GM23338 (cell line): ENCODE data around the gene CDHR5. TPM values are rescaled to one million over a fixed set of nuclear protein-coding genes. Genes with fewer than 3 reads are reported as not detected.

Source experiments
- ATAC-seq: fragments of 200-7000 bp; cut with Tn5 transposase; 3 replicates; pipeline ENCODE4 v1.9.1; 2020
- DNase-seq: peaks from one replicate; pipeline ENCODE4 v3.0.0-alpha.2; 2015; ENCODE audit warnings: low spot score
- H2AFZ ChIP-seq: fragments of 200-600 bp; sonication (generic); 2 replicates; pipeline ENCODE4 v1.8.0; 2016; ENCODE audit warnings: antibody characterized with exemption, mild to moderate bottlenecking, moderate library complexity
- H3F3A ChIP-seq: fragments of 200-600 bp; sonication (generic); replicated peaks from 2 replicates; pipeline ENCODE4 v1.8.0; 2017; ENCODE audit warnings: antibody characterized with exemption, mixed run types, low read depth
- H3K27ac ChIP-seq: fragments of 200-600 bp; sonication (generic); 2 replicates; pipeline ENCODE4 v1.6.1; 2016; ENCODE audit warnings: low read depth
- H3K27me3 ChIP-seq: fragments of 200-600 bp; sonication (generic); 2 replicates; pipeline ENCODE4 v1.8.0; 2016; ENCODE audit warnings: mild to moderate bottlenecking, mixed run types, moderate library complexity; ENCODE audit not compliant: insufficient read depth
- H3K36me3 ChIP-seq: fragments of 200-600 bp; sonication (generic); 2 replicates; pipeline ENCODE4 v1.8.0; 2016; ENCODE audit warnings: mild to moderate bottlenecking; ENCODE audit not compliant: insufficient read depth
- H3K4me1 ChIP-seq: fragments of 200-600 bp; sonication (generic); 2 replicates; pipeline ENCODE4 v1.8.0; 2016; ENCODE audit warnings: mild to moderate bottlenecking, moderate library complexity; ENCODE audit not compliant: insufficient read depth
- H3K4me2 ChIP-seq: fragments of 200-600 bp; sonication (generic); 2 replicates; pipeline ENCODE4 v1.7.1; 2017; ENCODE audit warnings: mixed run types
- H3K4me3 ChIP-seq: fragments of 200-600 bp; sonication (generic); 2 replicates; pipeline ENCODE4 v1.6.1; 2016; ENCODE audit warnings: mixed run types
- H3K79me2 ChIP-seq: fragments of 200-600 bp; sonication (generic); replicated peaks from 2 replicates; pipeline ENCODE4 v1.8.0; 2017; ENCODE audit warnings: mild to moderate bottlenecking; ENCODE audit not compliant: insufficient read depth
- H3K9me2 ChIP-seq: fragments of 200-600 bp; sonication (generic); 2 replicates; pipeline ENCODE4 v1.8.0; 2017; ENCODE audit not compliant: insufficient read depth
- H4K20me1 ChIP-seq: fragments of 200-600 bp; sonication (generic); replicated peaks from 2 replicates; pipeline ENCODE4 v1.8.0; 2017; ENCODE audit warnings: mild to moderate bottlenecking; ENCODE audit not compliant: insufficient read depth
- H3K27ac Mint-ChIP-seq: 2 replicates; pipeline ENCODE4 v1.8.0; 2020; ENCODE audit warnings: inconsistent platforms, mild to moderate bottlenecking, moderate library complexity, mixed read lengths
- H3K27me3 Mint-ChIP-seq: 3 replicates; pipeline ENCODE4 v1.8.0; 2022; ENCODE audit warnings: low read depth, mild to moderate bottlenecking, moderate library complexity, mixed read lengths, inconsistent platforms; ENCODE audit not compliant: insufficient read depth, poor library complexity
- H3K36me3 Mint-ChIP-seq: 3 replicates; pipeline ENCODE4 v1.8.0; 2021; ENCODE audit warnings: low read depth, mild to moderate bottlenecking, inconsistent platforms, moderate library complexity, mixed read lengths
- H3K4me1 Mint-ChIP-seq: 3 replicates; pipeline ENCODE4 v1.8.0; 2020; ENCODE audit warnings: mild to moderate bottlenecking, inconsistent platforms, mixed read lengths
- H3K4me3 Mint-ChIP-seq: 3 replicates; pipeline ENCODE4 v1.8.0; 2021; ENCODE audit warnings: moderate library complexity, mild to moderate bottlenecking, inconsistent platforms, mixed read lengths
- H3K9me3 Mint-ChIP-seq: 3 replicates; pipeline ENCODE4 v1.8.0; 2020; ENCODE audit warnings: moderate library complexity, mild to moderate bottlenecking, inconsistent platforms, mixed read lengths
- CREB1 ChIP-seq: fragments of 250-450 bp; sonication (Bioruptor Pico); IDR thresholded peaks from 2 replicates; pipeline ENCODE4 v1.5.0; 2020; ENCODE audit warnings: low read depth, mild to moderate bottlenecking, moderate library complexity
- EZH2 ChIP-seq: fragments of 200-600 bp; sonication (generic); IDR thresholded peaks from one replicate; pipeline ENCODE4 v1.8.0; 2017; ENCODE audit warnings: antibody characterized with exemption, mild to moderate bottlenecking, low read depth; ENCODE audit not compliant: unreplicated experiment
- EZH2phosphoT487 ChIP-seq: fragments of 200-600 bp; sonication (generic); IDR thresholded peaks from one replicate; pipeline ENCODE4 v1.8.1; 2018; ENCODE audit warnings: antibody characterized with exemption; ENCODE audit not compliant: unreplicated experiment
- JUNB ChIP-seq: IDR thresholded peaks from one replicate; pipeline ENCODE4 v1.6.1; 2016; ENCODE audit warnings: antibody characterized with exemption; ENCODE audit not compliant: unreplicated experiment
- NANOG ChIP-seq: IDR thresholded peaks from 2 replicates; pipeline ENCODE4 v1.6.1; 2016; ENCODE audit warnings: antibody characterized with exemption, borderline replicate concordance
- POLR2AphosphoS5 ChIP-seq: IDR thresholded peaks from 2 replicates; pipeline ENCODE4 v1.6.1; 2016; ENCODE audit warnings: antibody characterized with exemption, low read depth
- STAT1 ChIP-seq: IDR thresholded peaks from one replicate; pipeline ENCODE4 v1.6.1; 2016; ENCODE audit warnings: antibody characterized with exemption; ENCODE audit not compliant: unreplicated experiment
- ZNF114 ChIP-seq: fragments of 250-450 bp; sonication (Bioruptor Pico); IDR thresholded peaks from 2 replicates; pipeline ENCODE4 v1.5.0; 2020; ENCODE audit warnings: mild to moderate bottlenecking, moderate library complexity
- ZNF331 ChIP-seq: fragments of 250-450 bp; sonication (Bioruptor Pico); IDR thresholded peaks from 2 replicates; pipeline ENCODE4 v1.5.0; 2020; ENCODE audit warnings: low read depth, mild to moderate bottlenecking, moderate library complexity
- polyA plus RNA-seq: library from polyadenylated mRNA; unstranded; fragments of >200 nt; fragmentation: Nextera tagmentation; extraction: Ambion mirVana; gene quantifications from 2 replicates; pipeline ENCODE4 v1.2.1, GENCODE V29; 2016
- total RNA-seq: library from RNA; depleted of rRNA; stranded (reverse); fragments of >200 nt; shearing (Covaris generic); gene quantifications from 2 replicates; pipeline ENCODE4 v1.2.3, GENCODE V29; 2014
- TF ChIP-seq, protein P1 (sequence below): fragments of 250-450 bp; sonication (Bioruptor Pico); IDR thresholded peaks from 2 replicates; pipeline ENCODE4 v1.5.0; 2020; ENCODE audit warnings: mild to moderate bottlenecking, moderate library complexity
- TF ChIP-seq, protein P2 (sequence below): IDR thresholded peaks from 2 replicates; pipeline ENCODE4 v1.6.1; 2016; ENCODE audit warnings: antibody characterized with exemption
- TF ChIP-seq, protein P3 (sequence below): IDR thresholded peaks from one replicate; pipeline ENCODE4 v1.6.1; 2018; ENCODE audit warnings: antibody characterized with exemption; ENCODE audit not compliant: unreplicated experiment
- TF ChIP-seq, protein P4 (sequence below), 2 experiments: fragments of 200-600 bp in 1 of 2; sonication (generic) in 1 of 2; conservative IDR thresholded peaks; 2 replicates each; pipeline versions ENCODE4 v1.5.1 to v1.6.1; 2016 to 2017; ENCODE audit warnings: antibody characterized with exemption in 2 of 2, low read depth in 2 of 2, mild to moderate bottlenecking in 2 of 2, moderate library complexity in 1 of 2

CDHR5 gene
- total and polyA plus RNA-seq, 2 experiments from 2014 or later, result not detected

DNA sequence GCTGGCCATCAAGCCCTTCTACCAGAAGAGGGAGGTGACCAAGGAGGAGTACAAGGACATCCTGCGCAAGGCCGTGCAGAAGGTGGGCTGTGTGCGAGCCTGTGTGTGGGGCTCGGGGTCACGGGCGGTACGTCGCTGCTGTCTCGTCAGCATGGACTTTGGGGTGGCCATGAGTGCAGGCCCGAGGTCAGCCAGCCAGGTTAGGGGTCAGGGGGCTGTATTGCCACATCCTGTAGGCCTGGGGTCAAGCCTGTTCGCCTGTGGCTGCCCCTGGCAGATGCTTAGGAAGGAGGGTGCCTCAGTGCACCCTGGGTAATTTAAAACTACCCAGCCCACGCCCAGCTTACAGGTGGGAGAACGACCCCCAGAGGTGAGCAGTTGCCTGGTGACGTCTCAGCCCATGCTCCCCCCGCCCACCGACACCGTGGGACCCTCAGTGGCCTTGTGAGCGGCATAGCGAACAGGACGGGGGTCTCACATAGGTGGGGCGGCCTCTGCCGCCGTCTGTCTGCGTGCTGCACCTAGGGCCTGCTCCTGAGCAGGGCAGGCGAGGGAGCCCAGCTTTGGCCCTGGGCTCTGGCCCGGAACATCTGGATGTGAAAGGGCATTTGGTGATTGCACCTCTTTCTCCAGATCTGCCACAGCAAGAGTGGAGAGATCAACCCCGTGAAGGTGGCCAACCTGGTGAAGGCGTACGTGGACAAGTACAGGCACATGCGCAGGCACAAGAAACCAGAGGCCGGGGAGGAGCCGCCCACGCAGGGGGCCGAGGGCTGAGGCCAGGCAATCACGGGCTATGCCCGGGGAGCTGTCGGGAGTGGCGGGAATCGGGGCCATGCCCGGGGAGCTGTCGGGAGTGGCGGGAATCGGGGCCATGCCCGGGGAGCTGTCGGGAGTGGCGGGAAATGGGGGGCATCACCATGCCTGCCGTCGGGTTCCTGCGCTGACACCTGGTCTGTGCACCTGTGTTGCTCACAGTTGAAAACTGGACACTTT, 13.5 kb downstream of the CDHR5 start:
- no peaks in the 10 kb centered on the region for H3K79me2 ChIP-seq
- H3K4me1 ChIP-seq, result peaks cover 6% of the 10 kb centered on the region; the same call in 1 of the 2 replicates
- no peak overlapping the region for H3K4me3 ChIP-seq
- DNase-seq (no peak), ATAC-seq (no peak)
- H3K27ac ChIP-seq, result no peak overlapping the region
- peaks cover 36% of the 10 kb centered on the region for H3F3A ChIP-seq
- H3K4me2 ChIP-seq, result no peak overlapping the region
- no peak overlapping the region for H2AFZ ChIP-seq
- H3K27me3 Mint-ChIP-seq, result peaks cover 14% of the 10 kb centered on the region
- H3K4me3 Mint-ChIP-seq, result no peak overlapping the region
- peaks cover 18% of the 10 kb centered on the region; the same call in 1 of the 2 replicates for H4K20me1 ChIP-seq
- H3K9me3 Mint-ChIP-seq, result no peaks in the 10 kb centered on the region
- H3K36me3 ChIP-seq, result 0 out of 2 replicates have a peak, but pooled peaks cover 7% of the 10 kb centered on the region
- no peak for TF ChIP-seq ZNF114 (CRISPR knock-in tag)
- TF ChIP-seq CREB1 (CRISPR knock-in tag), result no peak
- TF ChIP-seq EZH2, result no peak
- TF ChIP-seq, protein P1, sequence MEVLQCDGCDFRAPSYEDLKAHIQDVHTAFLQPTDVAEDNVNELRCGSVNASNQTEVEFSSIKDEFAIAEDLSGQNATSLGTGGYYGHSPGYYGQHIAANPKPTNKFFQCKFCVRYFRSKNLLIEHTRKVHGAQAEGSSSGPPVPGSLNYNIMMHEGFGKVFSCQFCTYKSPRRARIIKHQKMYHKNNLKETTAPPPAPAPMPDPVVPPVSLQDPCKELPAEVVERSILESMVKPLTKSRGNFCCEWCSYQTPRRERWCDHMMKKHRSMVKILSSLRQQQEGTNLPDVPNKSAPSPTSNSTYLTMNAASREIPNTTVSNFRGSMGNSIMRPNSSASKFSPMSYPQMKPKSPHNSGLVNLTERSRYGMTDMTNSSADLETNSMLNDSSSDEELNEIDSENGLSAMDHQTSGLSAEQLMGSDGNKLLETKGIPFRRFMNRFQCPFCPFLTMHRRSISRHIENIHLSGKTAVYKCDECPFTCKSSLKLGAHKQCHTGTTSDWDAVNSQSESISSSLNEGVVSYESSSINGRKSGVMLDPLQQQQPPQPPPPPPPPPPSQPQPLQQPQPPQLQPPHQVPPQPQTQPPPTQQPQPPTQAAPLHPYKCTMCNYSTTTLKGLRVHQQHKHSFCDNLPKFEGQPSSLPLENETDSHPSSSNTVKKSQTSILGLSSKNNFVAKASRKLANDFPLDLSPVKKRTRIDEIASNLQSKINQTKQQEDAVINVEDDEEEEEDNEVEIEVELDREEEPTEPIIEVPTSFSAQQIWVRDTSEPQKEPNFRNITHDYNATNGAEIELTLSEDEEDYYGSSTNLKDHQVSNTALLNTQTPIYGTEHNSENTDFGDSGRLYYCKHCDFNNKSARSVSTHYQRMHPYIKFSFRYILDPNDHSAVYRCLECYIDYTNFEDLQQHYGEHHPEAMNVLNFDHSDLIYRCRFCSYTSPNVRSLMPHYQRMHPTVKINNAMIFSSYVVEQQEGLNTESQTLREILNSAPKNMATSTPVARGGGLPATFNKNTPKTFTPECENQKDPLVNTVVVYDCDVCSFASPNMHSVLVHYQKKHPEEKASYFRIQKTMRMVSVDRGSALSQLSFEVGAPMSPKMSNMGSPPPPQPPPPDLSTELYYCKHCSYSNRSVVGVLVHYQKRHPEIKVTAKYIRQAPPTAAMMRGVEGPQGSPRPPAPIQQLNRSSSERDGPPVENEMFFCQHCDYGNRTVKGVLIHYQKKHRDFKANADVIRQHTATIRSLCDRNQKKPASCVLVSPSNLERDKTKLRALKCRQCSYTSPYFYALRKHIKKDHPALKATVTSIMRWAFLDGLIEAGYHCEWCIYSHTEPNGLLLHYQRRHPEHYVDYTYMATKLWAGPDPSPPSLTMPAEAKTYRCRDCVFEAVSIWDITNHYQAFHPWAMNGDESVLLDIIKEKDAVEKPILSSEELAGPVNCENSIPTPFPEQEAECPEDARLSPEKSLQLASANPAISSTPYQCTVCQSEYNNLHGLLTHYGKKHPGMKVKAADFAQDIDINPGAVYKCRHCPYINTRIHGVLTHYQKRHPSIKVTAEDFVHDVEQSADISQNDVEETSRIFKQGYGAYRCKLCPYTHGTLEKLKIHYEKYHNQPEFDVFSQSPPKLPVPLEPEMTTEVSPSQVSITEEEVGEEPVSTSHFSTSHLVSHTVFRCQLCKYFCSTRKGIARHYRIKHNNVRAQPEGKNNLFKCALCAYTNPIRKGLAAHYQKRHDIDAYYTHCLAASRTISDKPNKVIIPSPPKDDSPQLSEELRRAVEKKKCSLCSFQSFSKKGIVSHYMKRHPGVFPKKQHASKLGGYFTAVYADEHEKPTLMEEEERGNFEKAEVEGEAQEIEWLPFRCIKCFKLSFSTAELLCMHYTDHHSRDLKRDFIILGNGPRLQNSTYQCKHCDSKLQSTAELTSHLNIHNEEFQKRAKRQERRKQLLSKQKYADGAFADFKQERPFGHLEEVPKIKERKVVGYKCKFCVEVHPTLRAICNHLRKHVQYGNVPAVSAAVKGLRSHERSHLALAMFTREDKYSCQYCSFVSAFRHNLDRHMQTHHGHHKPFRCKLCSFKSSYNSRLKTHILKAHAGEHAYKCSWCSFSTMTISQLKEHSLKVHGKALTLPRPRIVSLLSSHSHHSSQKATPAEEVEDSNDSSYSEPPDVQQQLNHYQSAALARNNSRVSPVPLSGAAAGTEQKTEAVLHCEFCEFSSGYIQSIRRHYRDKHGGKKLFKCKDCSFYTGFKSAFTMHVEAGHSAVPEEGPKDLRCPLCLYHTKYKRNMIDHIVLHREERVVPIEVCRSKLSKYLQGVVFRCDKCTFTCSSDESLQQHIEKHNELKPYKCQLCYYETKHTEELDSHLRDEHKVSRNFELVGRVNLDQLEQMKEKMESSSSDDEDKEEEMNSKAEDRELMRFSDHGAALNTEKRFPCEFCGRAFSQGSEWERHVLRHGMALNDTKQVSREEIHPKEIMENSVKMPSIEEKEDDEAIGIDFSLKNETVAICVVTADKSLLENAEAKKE (CRISPR knock-in tag), result no peak
- TF ChIP-seq ZNF331, result no peak
- TF ChIP-seq NANOG, result no peak
- TF ChIP-seq, protein P2, sequence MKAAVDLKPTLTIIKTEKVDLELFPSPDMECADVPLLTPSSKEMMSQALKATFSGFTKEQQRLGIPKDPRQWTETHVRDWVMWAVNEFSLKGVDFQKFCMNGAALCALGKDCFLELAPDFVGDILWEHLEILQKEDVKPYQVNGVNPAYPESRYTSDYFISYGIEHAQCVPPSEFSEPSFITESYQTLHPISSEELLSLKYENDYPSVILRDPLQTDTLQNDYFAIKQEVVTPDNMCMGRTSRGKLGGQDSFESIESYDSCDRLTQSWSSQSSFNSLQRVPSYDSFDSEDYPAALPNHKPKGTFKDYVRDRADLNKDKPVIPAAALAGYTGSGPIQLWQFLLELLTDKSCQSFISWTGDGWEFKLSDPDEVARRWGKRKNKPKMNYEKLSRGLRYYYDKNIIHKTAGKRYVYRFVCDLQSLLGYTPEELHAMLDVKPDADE, result no peak
- TF ChIP-seq POLR2AphosphoS5, result no peak
- TF ChIP-seq JUNB, result no peak
- TF ChIP-seq STAT1, result no peak
- TF ChIP-seq, protein P3, sequence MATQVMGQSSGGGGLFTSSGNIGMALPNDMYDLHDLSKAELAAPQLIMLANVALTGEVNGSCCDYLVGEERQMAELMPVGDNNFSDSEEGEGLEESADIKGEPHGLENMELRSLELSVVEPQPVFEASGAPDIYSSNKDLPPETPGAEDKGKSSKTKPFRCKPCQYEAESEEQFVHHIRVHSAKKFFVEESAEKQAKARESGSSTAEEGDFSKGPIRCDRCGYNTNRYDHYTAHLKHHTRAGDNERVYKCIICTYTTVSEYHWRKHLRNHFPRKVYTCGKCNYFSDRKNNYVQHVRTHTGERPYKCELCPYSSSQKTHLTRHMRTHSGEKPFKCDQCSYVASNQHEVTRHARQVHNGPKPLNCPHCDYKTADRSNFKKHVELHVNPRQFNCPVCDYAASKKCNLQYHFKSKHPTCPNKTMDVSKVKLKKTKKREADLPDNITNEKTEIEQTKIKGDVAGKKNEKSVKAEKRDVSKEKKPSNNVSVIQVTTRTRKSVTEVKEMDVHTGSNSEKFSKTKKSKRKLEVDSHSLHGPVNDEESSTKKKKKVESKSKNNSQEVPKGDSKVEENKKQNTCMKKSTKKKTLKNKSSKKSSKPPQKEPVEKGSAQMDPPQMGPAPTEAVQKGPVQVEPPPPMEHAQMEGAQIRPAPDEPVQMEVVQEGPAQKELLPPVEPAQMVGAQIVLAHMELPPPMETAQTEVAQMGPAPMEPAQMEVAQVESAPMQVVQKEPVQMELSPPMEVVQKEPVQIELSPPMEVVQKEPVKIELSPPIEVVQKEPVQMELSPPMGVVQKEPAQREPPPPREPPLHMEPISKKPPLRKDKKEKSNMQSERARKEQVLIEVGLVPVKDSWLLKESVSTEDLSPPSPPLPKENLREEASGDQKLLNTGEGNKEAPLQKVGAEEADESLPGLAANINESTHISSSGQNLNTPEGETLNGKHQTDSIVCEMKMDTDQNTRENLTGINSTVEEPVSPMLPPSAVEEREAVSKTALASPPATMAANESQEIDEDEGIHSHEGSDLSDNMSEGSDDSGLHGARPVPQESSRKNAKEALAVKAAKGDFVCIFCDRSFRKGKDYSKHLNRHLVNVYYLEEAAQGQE, result no peak
- TF ChIP-seq, protein P4, sequence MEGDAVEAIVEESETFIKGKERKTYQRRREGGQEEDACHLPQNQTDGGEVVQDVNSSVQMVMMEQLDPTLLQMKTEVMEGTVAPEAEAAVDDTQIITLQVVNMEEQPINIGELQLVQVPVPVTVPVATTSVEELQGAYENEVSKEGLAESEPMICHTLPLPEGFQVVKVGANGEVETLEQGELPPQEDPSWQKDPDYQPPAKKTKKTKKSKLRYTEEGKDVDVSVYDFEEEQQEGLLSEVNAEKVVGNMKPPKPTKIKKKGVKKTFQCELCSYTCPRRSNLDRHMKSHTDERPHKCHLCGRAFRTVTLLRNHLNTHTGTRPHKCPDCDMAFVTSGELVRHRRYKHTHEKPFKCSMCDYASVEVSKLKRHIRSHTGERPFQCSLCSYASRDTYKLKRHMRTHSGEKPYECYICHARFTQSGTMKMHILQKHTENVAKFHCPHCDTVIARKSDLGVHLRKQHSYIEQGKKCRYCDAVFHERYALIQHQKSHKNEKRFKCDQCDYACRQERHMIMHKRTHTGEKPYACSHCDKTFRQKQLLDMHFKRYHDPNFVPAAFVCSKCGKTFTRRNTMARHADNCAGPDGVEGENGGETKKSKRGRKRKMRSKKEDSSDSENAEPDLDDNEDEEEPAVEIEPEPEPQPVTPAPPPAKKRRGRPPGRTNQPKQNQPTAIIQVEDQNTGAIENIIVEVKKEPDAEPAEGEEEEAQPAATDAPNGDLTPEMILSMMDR (conservative IDR thresholded peaks at IDR 0.05; ENCODE audit: low read depth in 2 of 2), result no peak
- TF ChIP-seq EZH2phosphoT487, result no peak
- H3K36me3 Mint-ChIP-seq, result peaks cover 41% of the 10 kb centered on the region
- H3K4me1 Mint-ChIP-seq, result peaks cover 5% of the 10 kb centered on the region
- H3K27me3 ChIP-seq, result no peaks in the 10 kb centered on the region
- H3K27ac Mint-ChIP-seq, result no peak overlapping the region
- H3K9me2 ChIP-seq, result no peaks in the 10 kb centered on the region
